ENCODE results near the gene XPR1.
A peak's percentile ranks its signal among the peaks of the same experiment; 100 is the strongest.
"Not testable (repeated sequence)": the region's sequence is repeated elsewhere in the genome, so short reads cannot be mapped to it uniquely, and the experiment has no call there.

The XPR1 gene

GRCh38 chr1:180791806-180792205 is 160.0 kb downstream of the XPR1 start:
- Mint-ChIP-seq H3K4me1 (peaks cover 13% of the 10 kb centered on the region), H3K9me3 (no peaks in the 10 kb centered on the region), H3K4me3 (no peak overlapping the region), H3K27ac (no peak overlapping the region), H3K36me3 (peaks cover 18% of the 10 kb centered on the region)
- DNase-seq (ENCODE audit: low spot score in 2 of 2) (no peak), ATAC-seq (peak; percentile 95)

GRCh38 chr1:180793451-180793850 is 161.6 kb downstream of the XPR1 start:
- Mint-ChIP-seq H3K4me1 (peaks cover 13% of the 10 kb centered on the region), H3K27ac (no peak overlapping the region), H3K9me3 (no peaks in the 10 kb centered on the region), H3K36me3 (peaks cover 15% of the 10 kb centered on the region), H3K4me3 (no peak overlapping the region)
- DNase-seq (ENCODE audit: low spot score in 2 of 2) (no peak), ATAC-seq (no peak)

- H3K4me1 Mint-ChIP-seq, result peaks cover 8% of the 10 kb centered on the region
- H3K36me3 Mint-ChIP-seq, result no peaks in the 10 kb centered on the region
- no peak overlapping the region for H3K27ac Mint-ChIP-seq
- H3K4me3 Mint-ChIP-seq, result no peak overlapping the region
- H3K9me3 Mint-ChIP-seq, result no peaks in the 10 kb centered on the region
- DNase-seq (ENCODE audit: low spot score in 2 of 2) (no peak), ATAC-seq (no peak)
Measured at GRCh38 chr1:180796897-180797640, 165.2 kb downstream of the XPR1 start.

GRCh38 chr1:180800945-180801344 is 169.1 kb downstream of the XPR1 start:
- peaks cover 9% of the 10 kb centered on the region for H3K36me3 Mint-ChIP-seq
- H3K9me3 Mint-ChIP-seq, result no peaks in the 10 kb centered on the region
- H3K4me3 Mint-ChIP-seq, result no peak overlapping the region
- no peak overlapping the region for H3K27ac Mint-ChIP-seq
- no peaks in the 10 kb centered on the region for H3K4me1 Mint-ChIP-seq
- no peak for ATAC-seq
- no peak for DNase-seq (ENCODE audit: low spot score in 2 of 2)

- Mint-ChIP-seq H3K9me3 (no peaks in the 10 kb centered on the region), H3K27ac (no peak overlapping the region), H3K4me3 (no peak overlapping the region), H3K4me1 (no peaks in the 10 kb centered on the region), H3K36me3 (peaks cover 21% of the 10 kb centered on the region)
- DNase-seq (ENCODE audit: low spot score in 2 of 2), result no peak
- ATAC-seq, result no peak
Measured at GRCh38 chr1:180802813-180803212, 171.0 kb downstream of the XPR1 start.

GRCh38 chr1:180805316-180805715 is 173.5 kb downstream of the XPR1 start:
- ATAC-seq (no peak), DNase-seq (ENCODE audit: low spot score in 2 of 2) (no peak)
- H3K4me3 Mint-ChIP-seq, result no peak overlapping the region
- peaks cover 28% of the 10 kb centered on the region for H3K36me3 Mint-ChIP-seq
- H3K9me3 Mint-ChIP-seq, result no peaks in the 10 kb centered on the region
- H3K4me1 Mint-ChIP-seq, result no peaks in the 10 kb centered on the region
- no peak overlapping the region for H3K27ac Mint-ChIP-seq

- Mint-ChIP-seq H3K36me3 (peaks cover 34% of the 10 kb centered on the region), H3K27ac (no peak overlapping the region), H3K9me3 (no peaks in the 10 kb centered on the region), H3K4me1 (no peaks in the 10 kb centered on the region), H3K4me3 (no peak overlapping the region)
- no peak for DNase-seq (ENCODE audit: low spot score in 2 of 2)
- no peak for ATAC-seq
Measured at GRCh38 chr1:180811298-180811697, 179.5 kb downstream of the XPR1 start.

GRCh38 chr1:180811886-180812285 is 180.1 kb downstream of the XPR1 start:
- ATAC-seq, result no peak
- H3K36me3 Mint-ChIP-seq, result peaks cover 28% of the 10 kb centered on the region
- H3K9me3 Mint-ChIP-seq, result no peaks in the 10 kb centered on the region
- H3K27ac Mint-ChIP-seq, result no peak overlapping the region
- H3K4me3 Mint-ChIP-seq, result no peak overlapping the region
- H3K4me1 Mint-ChIP-seq, result no peaks in the 10 kb centered on the region
- no peak for DNase-seq (ENCODE audit: low spot score in 2 of 2)

- DNase-seq (ENCODE audit: low spot score in 2 of 2) (no peak), ATAC-seq (no peak)
- Mint-ChIP-seq H3K4me3 (no peak overlapping the region), H3K9me3 (no peaks in the 10 kb centered on the region), H3K4me1 (no peaks in the 10 kb centered on the region), H3K36me3 (peaks cover 18% of the 10 kb centered on the region), H3K27ac (no peak overlapping the region)
Measured at GRCh38 chr1:180814258-180814657, 182.4 kb downstream of the XPR1 start.

GRCh38 chr1:180815188-180815587 is 183.4 kb downstream of the XPR1 start:
- no peak overlapping the region for H3K4me3 Mint-ChIP-seq

GRCh38 chr1:180816132-180816531 is 184.3 kb downstream of the XPR1 start:
- H3K4me1 Mint-ChIP-seq, result no peaks in the 10 kb centered on the region
- no peak for DNase-seq (ENCODE audit: low spot score in 2 of 2)
- H3K36me3 Mint-ChIP-seq, result peaks cover 18% of the 10 kb centered on the region
- ATAC-seq, result no peak
- H3K27ac Mint-ChIP-seq, result no peak overlapping the region
- no peak overlapping the region for H3K4me3 Mint-ChIP-seq
- H3K9me3 Mint-ChIP-seq, result no peaks in the 10 kb centered on the region

More at GRCh38 chr1:180815188-180815587, 183.4 kb downstream of the XPR1 start:
- H3K9me3 Mint-ChIP-seq, result no peaks in the 10 kb centered on the region
- ATAC-seq (no peak), DNase-seq (ENCODE audit: low spot score in 2 of 2) (no peak)
- H3K4me1 Mint-ChIP-seq, result no peaks in the 10 kb centered on the region
- H3K27ac Mint-ChIP-seq, result no peak overlapping the region
- H3K36me3 Mint-ChIP-seq, result peaks cover 18% of the 10 kb centered on the region

- H3K36me3 Mint-ChIP-seq, result peaks cover 14% of the 10 kb centered on the region
- no peaks in the 10 kb centered on the region for H3K4me1 Mint-ChIP-seq
- no peaks in the 10 kb centered on the region for H3K9me3 Mint-ChIP-seq
- DNase-seq (ENCODE audit: low spot score in 2 of 2), result no peak
- ATAC-seq, result no peak
- no peak overlapping the region for H3K27ac Mint-ChIP-seq
- no peak overlapping the region for H3K4me3 Mint-ChIP-seq
Measured at GRCh38 chr1:180821970-180822369, 190.1 kb downstream of the XPR1 start.

GRCh38 chr1:180831507-180831906 is 199.7 kb downstream of the XPR1 start:
- H3K4me1 Mint-ChIP-seq; DNase-seq (ENCODE audit: low spot score in 2 of 2); H3K4me3 Mint-ChIP-seq; ATAC-seq; H3K9me3 Mint-ChIP-seq; H3K27ac Mint-ChIP-seq: not testable (repeated sequence)
- H3K36me3 Mint-ChIP-seq, result peaks cover 23% of the 10 kb centered on the region

GRCh38 chr1:180833180-180833579 is 201.4 kb downstream of the XPR1 start:
- H3K4me1 Mint-ChIP-seq; H3K27ac Mint-ChIP-seq; H3K4me3 Mint-ChIP-seq; H3K9me3 Mint-ChIP-seq; DNase-seq (ENCODE audit: low spot score in 2 of 2); ATAC-seq: not testable (repeated sequence)
- H3K36me3 Mint-ChIP-seq, result peaks cover 32% of the 10 kb centered on the region

- Mint-ChIP-seq H3K4me1 (no peaks in the 10 kb centered on the region), H3K27ac (peak overlapping the region; percentile 33), H3K36me3 (peaks cover 32% of the 10 kb centered on the region)
Measured at GRCh38 chr1:180836449-180836848, 204.6 kb downstream of the XPR1 start.

GRCh38 chr1:180837020-180837419 is 205.2 kb downstream of the XPR1 start:
- Mint-ChIP-seq H3K27ac (peak overlapping the region; percentile 33), H3K9me3 (peaks cover 8% of the 10 kb centered on the region), H3K36me3 (peaks cover 32% of the 10 kb centered on the region), H3K4me3 (no peak overlapping the region), H3K4me1 (no peaks in the 10 kb centered on the region)
- no peak for ATAC-seq
- DNase-seq (ENCODE audit: low spot score in 2 of 2), result no peak

More at GRCh38 chr1:180836449-180836848, 204.6 kb downstream of the XPR1 start:
- DNase-seq (ENCODE audit: low spot score in 2 of 2) (no peak), ATAC-seq (no peak)
- Mint-ChIP-seq H3K9me3 (peaks cover 8% of the 10 kb centered on the region), H3K4me3 (no peak overlapping the region)

All from stimulated activated effector memory CD8-positive, alpha-beta T cell treated with anti-CD3 and anti-CD28 coated beads, Interleukin-12 subunit alpha, Interleukin-12 subunit beta, amount 100 ng/mL, for 72 hours (primary cell).